ENCODE measurements around the gene TBC1D1.

GRCh38 chr4:38180456-38180855 lies 289.6 kb downstream of the TBC1D1 start:
- TF ChIP-seq EZH2 (IDR thresholded peaks at IDR 0.05; ENCODE audit: borderline replicate concordance, low read depth, low read length, poor library complexity, severe bottlenecking) = no peak
- TF ChIP-seq, protein P1, sequence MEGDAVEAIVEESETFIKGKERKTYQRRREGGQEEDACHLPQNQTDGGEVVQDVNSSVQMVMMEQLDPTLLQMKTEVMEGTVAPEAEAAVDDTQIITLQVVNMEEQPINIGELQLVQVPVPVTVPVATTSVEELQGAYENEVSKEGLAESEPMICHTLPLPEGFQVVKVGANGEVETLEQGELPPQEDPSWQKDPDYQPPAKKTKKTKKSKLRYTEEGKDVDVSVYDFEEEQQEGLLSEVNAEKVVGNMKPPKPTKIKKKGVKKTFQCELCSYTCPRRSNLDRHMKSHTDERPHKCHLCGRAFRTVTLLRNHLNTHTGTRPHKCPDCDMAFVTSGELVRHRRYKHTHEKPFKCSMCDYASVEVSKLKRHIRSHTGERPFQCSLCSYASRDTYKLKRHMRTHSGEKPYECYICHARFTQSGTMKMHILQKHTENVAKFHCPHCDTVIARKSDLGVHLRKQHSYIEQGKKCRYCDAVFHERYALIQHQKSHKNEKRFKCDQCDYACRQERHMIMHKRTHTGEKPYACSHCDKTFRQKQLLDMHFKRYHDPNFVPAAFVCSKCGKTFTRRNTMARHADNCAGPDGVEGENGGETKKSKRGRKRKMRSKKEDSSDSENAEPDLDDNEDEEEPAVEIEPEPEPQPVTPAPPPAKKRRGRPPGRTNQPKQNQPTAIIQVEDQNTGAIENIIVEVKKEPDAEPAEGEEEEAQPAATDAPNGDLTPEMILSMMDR (conservative IDR thresholded peaks at IDR 0.05; ENCODE audit: low read depth, low read length) = no peak
